IMR-90 (cell line): ENCODE results near the gene LARP4B. TPM values are rescaled to one million over a fixed set of nuclear protein-coding genes. Genes with fewer than 3 reads are reported as not detected.

Source experiments
- ATAC-seq: fragments of 200-7000 bp; cut with Tn5 transposase; 2 replicates; pipeline ENCODE4 v1.9.1; 2020; ENCODE audit warnings: low read depth, mild to moderate bottlenecking, moderate library complexity
- BruUV-seq: library from RNA; stranded (reverse); fragments of 400-500 nt; replicated peaks from 2 replicates; lab custom pipeline; 2021; lab: Mats Ljungman, UMichigan
- CTCF ChIA-PET: fragments of 300-600 bp; formaldehyde crosslinking; extraction: SDS; loops from one replicate; lab custom pipeline; 2021; ENCODE audit warnings: antibody characterized with exemption; lab: Yijun Ruan, JAX
- POLR2A ChIA-PET: fragments of 300-600 bp; sonication (Branson Sonifier 250); formaldehyde crosslinking; loops from one replicate; lab custom pipeline; 2022; ENCODE audit warnings: antibody characterized with exemption; ENCODE audit not compliant: unreplicated experiment; lab: Charles Lee
- DNase-seq: peaks from one replicate; pipeline ENCODE4 v3.0.0; 2013
- H2AFZ ChIP-seq: replicated peaks from 2 replicates; pipeline ENCODE3; 2013; ENCODE audit warnings: low read length, mild to moderate bottlenecking; ENCODE audit not compliant: poor library complexity
- H2AK5ac ChIP-seq: 2 replicates; pipeline ENCODE4 v1.6.1; 2013; ENCODE audit warnings: low read depth, low read length, inconsistent platforms
- H2AK9ac ChIP-seq: replicated peaks from 2 replicates; pipeline ENCODE3; 2013; ENCODE audit warnings: mild to moderate bottlenecking, low read depth, low read length, moderate library complexity; ENCODE audit not compliant: poor library complexity
- H2BK120ac ChIP-seq: 2 replicates; pipeline ENCODE4 v1.6.1; 2013; ENCODE audit warnings: low read depth, low read length, inconsistent platforms
- H2BK15ac ChIP-seq: 3 replicates; pipeline ENCODE4 v1.6.1; 2013; ENCODE audit warnings: low read depth, low read length, inconsistent platforms
- H2BK20ac ChIP-seq: 2 replicates; pipeline ENCODE4 v1.6.1; 2013; ENCODE audit warnings: low read depth, mild to moderate bottlenecking, inconsistent platforms, low read length, moderate library complexity
- H2BK5ac ChIP-seq: 2 replicates; pipeline ENCODE4 v1.6.1; 2013; ENCODE audit warnings: mild to moderate bottlenecking, low read depth, low read length, inconsistent platforms; ENCODE audit not compliant: poor library complexity, severe bottlenecking
- H3K14ac ChIP-seq: replicated peaks from 2 replicates; pipeline ENCODE4 v1.6.1; 2013; ENCODE audit warnings: low read depth, low read length, inconsistent platforms
- H3K18ac ChIP-seq: 2 replicates; pipeline ENCODE4 v1.6.1; 2013; ENCODE audit warnings: low read depth, low read length, control low read depth
- H3K23ac ChIP-seq: 2 replicates; pipeline ENCODE4 v1.6.1; 2013; ENCODE audit warnings: low read depth, low read length, inconsistent platforms
- H3K27ac ChIP-seq: 2 replicates; pipeline ENCODE4 v1.5.1; 2013; ENCODE audit warnings: mild to moderate bottlenecking, control low read depth, low read length; ENCODE audit not compliant: insufficient read depth
- H3K27me3 ChIP-seq: 2 replicates; pipeline ENCODE4 v1.6.1; 2013; ENCODE audit warnings: low read length; ENCODE audit not compliant: control insufficient read depth, insufficient read depth
- H3K36me3 ChIP-seq: 2 replicates; pipeline ENCODE4 v1.6.1; 2013; ENCODE audit warnings: low read length, mixed read lengths; ENCODE audit not compliant: control insufficient read depth, insufficient read depth
- H3K4ac ChIP-seq: 2 replicates; pipeline ENCODE4 v1.6.1; 2013; ENCODE audit warnings: low read depth, low read length, inconsistent platforms
- H3K4me1 ChIP-seq: 2 replicates; pipeline ENCODE4 v1.6.1; 2013; ENCODE audit warnings: low read length, mixed read lengths; ENCODE audit not compliant: control insufficient read depth, insufficient read depth
- H3K4me2 ChIP-seq: 2 replicates; pipeline ENCODE4 v1.6.1; 2013; ENCODE audit warnings: low read depth, mild to moderate bottlenecking, control low read depth, low read length, moderate library complexity
- H3K4me3 ChIP-seq: 2 replicates; pipeline ENCODE4 v1.5.1; 2013; ENCODE audit warnings: low read depth, mild to moderate bottlenecking, control low read depth, low read length, moderate library complexity; ENCODE audit not compliant: insufficient read depth
- H3K56ac ChIP-seq: 2 replicates; pipeline ENCODE4 v1.6.1; 2013; ENCODE audit warnings: low read length, inconsistent platforms; ENCODE audit not compliant: insufficient read depth; ENCODE audit errors: extremely low read depth
- H3K79me1 ChIP-seq, 2 experiments: 2 replicates each; pipeline ENCODE4 v1.6.1; 2013; ENCODE audit warnings: low read length in 2 of 2, inconsistent platforms in 1 of 2, low read depth in 1 of 2
- H3K9ac ChIP-seq: 2 replicates; pipeline ENCODE4 v1.6.1; 2013; ENCODE audit warnings: low read depth, low read length, control low read depth
- H3K9me1 ChIP-seq: 2 replicates; pipeline ENCODE4 v1.6.1; 2013; ENCODE audit warnings: low read length, inconsistent platforms; ENCODE audit not compliant: insufficient read depth
- H3K9me3 ChIP-seq: 2 replicates; pipeline ENCODE4 v1.6.1; 2013; ENCODE audit warnings: low read length; ENCODE audit not compliant: control insufficient read depth, insufficient read depth
- H4K20me1 ChIP-seq: 2 replicates; pipeline ENCODE4 v1.6.1; 2013; ENCODE audit warnings: low read length, inconsistent platforms; ENCODE audit not compliant: insufficient read depth
- H4K5ac ChIP-seq: 2 replicates; pipeline ENCODE4 v1.6.1; 2013; ENCODE audit warnings: mild to moderate bottlenecking, low read depth, low read length, control low read depth
- H4K8ac ChIP-seq, 2 experiments: 2 replicates each; pipeline ENCODE4 v1.6.1; 2013; ENCODE audit warnings: low read depth in 2 of 2, low read length in 2 of 2, control low read depth in 1 of 2, inconsistent platforms in 1 of 2
- H4K91ac ChIP-seq: 2 replicates; pipeline ENCODE4 v1.6.1; 2013; ENCODE audit warnings: low read depth, low read length, inconsistent platforms; ENCODE audit not compliant: insufficient read depth
- CEBPB ChIP-seq: IDR thresholded peaks from 2 replicates; pipeline ENCODE4 v1.6.1; 2012; ENCODE audit warnings: low read depth, low read length, improper control_type of control experiment
- CHD1 ChIP-seq: IDR thresholded peaks from 2 replicates; pipeline ENCODE4 v1.6.1; 2012; ENCODE audit warnings: low read depth, low read length, improper control_type of control experiment
- CTCF ChIP-seq: conservative IDR thresholded peaks from 2 replicates; pipeline ENCODE4 v1.5.1; 2012; ENCODE audit warnings: mild to moderate bottlenecking, low read depth, low read length, improper control_type of control experiment
- FOS ChIP-seq: fragments of 150-350 bp; IDR thresholded peaks from 2 replicates; pipeline ENCODE4 v1.6.1; 2016; ENCODE audit warnings: low read depth, low read length
- MAFK ChIP-seq: IDR thresholded peaks from 2 replicates; pipeline ENCODE4 v1.6.1; 2012; ENCODE audit warnings: low read depth, low read length, improper control_type of control experiment
- MAZ ChIP-seq: IDR thresholded peaks from 2 replicates; pipeline ENCODE4 v1.6.1; 2012; ENCODE audit warnings: low read depth, mild to moderate bottlenecking, low read length, improper control_type of control experiment, moderate library complexity, borderline replicate concordance
- POLR2A ChIP-seq: IDR thresholded peaks from 2 replicates; pipeline ENCODE4 v1.6.1; 2012; ENCODE audit warnings: mild to moderate bottlenecking, low read depth, low read length
- RCOR1 ChIP-seq: IDR thresholded peaks from 2 replicates; pipeline ENCODE4 v1.6.1; 2012; ENCODE audit warnings: mild to moderate bottlenecking, low read length, improper control_type of control experiment; ENCODE audit not compliant: insufficient replicate concordance
- RFX5 ChIP-seq: IDR thresholded peaks from 2 replicates; pipeline ENCODE4 v1.8.0; 2012; ENCODE audit warnings: low read depth, mild to moderate bottlenecking, low read length, moderate library complexity
- SMC3 ChIP-seq: fragments of 150-350 bp; IDR thresholded peaks from 2 replicates; pipeline ENCODE4 v1.6.1; 2016; ENCODE audit warnings: low read depth, mild to moderate bottlenecking, antibody characterized with exemption, low read length, moderate library complexity
- WGBS, 2 experiments: methylation state at CpG; one replicate each; pipeline versions ENCODE4 v1.1.5 to v1.1.7; 2013; ENCODE audit warnings: missing lambda C conversion rate in 2 of 2; ENCODE audit not compliant: insufficient read length in 1 of 2; ENCODE audit errors: extremely low coverage in 2 of 2; 5-methylcytosine and 5-hydroxymethylcytosine counted together
- dilution Hi-C: fragments of 300-500 bp; cut with HindIII; formaldehyde crosslinking; loops from one replicate; pipeline ENCODE4 v1.14.3; 2018; ENCODE audit warnings: low sequenced_read_pairs; ENCODE audit not compliant: unreplicated experiment
- in situ Hi-C: fragments of 300-500 bp; cut with MboI; formaldehyde crosslinking; loops from 3 replicates; pipeline ENCODE4 v1.14.3; 2019; ENCODE audit warnings: low sequenced_read_pairs, inconsistent platforms, mixed read lengths
- intact Hi-C: fragments of 100-400 bp; cut with micrococcal nuclease; formaldehyde crosslinking; loops from 2 replicates; pipeline ENCODE4 v1.10.0; 2022
- polyA plus RNA-seq, 3 experiments: library from polyadenylated mRNA; depleted of rRNA; stranded (reverse); fragments of >200 nt; gene quantifications; 2 replicates each; pipeline ENCODE4 v1.2.3, GENCODE V29; 2012; ENCODE audit warnings: low replicate concordance in 1 of 3
- total RNA-seq: library from RNA; depleted of rRNA; stranded (reverse); fragments of >200 nt; gene quantifications from 2 replicates; pipeline ENCODE4 v1.2.3, GENCODE V29; 2012
- TF ChIP-seq, protein P1 (sequence below): fragments of 150-350 bp; IDR thresholded peaks from 2 replicates; pipeline ENCODE4 v1.6.1; 2016; ENCODE audit warnings: low read depth, mild to moderate bottlenecking, low read length, moderate library complexity, borderline replicate concordance
- TF ChIP-seq, protein P2 (sequence below): fragments of 150-350 bp; IDR thresholded peaks from 2 replicates; pipeline ENCODE4 v1.6.1; 2017; ENCODE audit warnings: mild to moderate bottlenecking, antibody characterized with exemption, low read length, low read depth

The LARP4B gene
- total and polyA plus RNA-seq, 2 of the 4 experiments (the other 2 are of a cell fraction) = 24.3 to 25.5 TPM

DNA sequence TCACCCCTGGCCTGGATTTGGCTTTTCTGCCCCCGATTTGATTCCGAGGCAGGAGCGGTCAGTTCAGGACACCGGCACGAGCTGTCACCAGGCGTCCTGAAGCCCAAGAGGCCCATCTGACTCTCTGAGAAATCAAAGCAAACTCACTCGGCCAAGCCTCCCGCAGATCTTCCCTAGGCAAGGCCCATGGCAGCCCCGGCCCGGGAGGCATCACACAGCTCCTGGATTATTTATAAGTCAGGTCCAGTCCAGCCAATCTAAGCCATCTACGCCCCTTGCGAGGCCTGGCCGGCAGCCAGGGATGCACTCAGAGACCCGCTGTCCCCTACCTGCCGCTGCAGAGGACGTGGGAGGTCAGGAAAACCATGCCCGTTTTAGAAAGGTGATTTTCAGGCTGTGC lies 154.7 kb downstream of the LARP4B start:
- WGBS, 2 experiments = 86% methylated on average over 12 of the region's 17 CpGs; no CpG with 5 or more reads in 1 of the 2 experiments
- intact Hi-C loops = no loop called here

More for the DNA sequence above, 154.7 kb downstream of the LARP4B start:
- no peak overlapping the region for H2AK9ac ChIP-seq
- H2AFZ ChIP-seq = no peak overlapping the region
- no peak overlapping the region for H2BK20ac ChIP-seq
- TF ChIP-seq CTCF = no peak
- TF ChIP-seq CHD1 = no peak
- TF ChIP-seq, protein P1, sequence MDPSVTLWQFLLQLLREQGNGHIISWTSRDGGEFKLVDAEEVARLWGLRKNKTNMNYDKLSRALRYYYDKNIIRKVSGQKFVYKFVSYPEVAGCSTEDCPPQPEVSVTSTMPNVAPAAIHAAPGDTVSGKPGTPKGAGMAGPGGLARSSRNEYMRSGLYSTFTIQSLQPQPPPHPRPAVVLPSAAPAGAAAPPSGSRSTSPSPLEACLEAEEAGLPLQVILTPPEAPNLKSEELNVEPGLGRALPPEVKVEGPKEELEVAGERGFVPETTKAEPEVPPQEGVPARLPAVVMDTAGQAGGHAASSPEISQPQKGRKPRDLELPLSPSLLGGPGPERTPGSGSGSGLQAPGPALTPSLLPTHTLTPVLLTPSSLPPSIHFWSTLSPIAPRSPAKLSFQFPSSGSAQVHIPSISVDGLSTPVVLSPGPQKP = no peak
- TF ChIP-seq SMC3 = no peak
- TF ChIP-seq MAFK = no peak
- TF ChIP-seq POLR2A = no peak
- TF ChIP-seq, protein P2, sequence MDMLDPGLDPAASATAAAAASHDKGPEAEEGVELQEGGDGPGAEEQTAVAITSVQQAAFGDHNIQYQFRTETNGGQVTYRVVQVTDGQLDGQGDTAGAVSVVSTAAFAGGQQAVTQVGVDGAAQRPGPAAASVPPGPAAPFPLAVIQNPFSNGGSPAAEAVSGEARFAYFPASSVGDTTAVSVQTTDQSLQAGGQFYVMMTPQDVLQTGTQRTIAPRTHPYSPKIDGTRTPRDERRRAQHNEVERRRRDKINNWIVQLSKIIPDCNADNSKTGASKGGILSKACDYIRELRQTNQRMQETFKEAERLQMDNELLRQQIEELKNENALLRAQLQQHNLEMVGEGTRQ = no peak
- no peak for TF ChIP-seq RCOR1
- no peak for TF ChIP-seq FOS
- no peak for TF ChIP-seq MAZ
- TF ChIP-seq RFX5 = no peak
- no peak for TF ChIP-seq CEBPB
- dilution Hi-C loops (no loop called here), in situ Hi-C loops (no loop called here)
- H3K56ac ChIP-seq = no peak overlapping the region
- H3K4ac ChIP-seq = no peak overlapping the region
- no peaks in the 10 kb centered on the region for H4K20me1 ChIP-seq
- no peaks in the 10 kb centered on the region for H3K36me3 ChIP-seq
- H3K18ac ChIP-seq = no peak overlapping the region
- H2BK15ac ChIP-seq = no peak overlapping the region
- peaks cover 5% of the 10 kb centered on the region; the same call in 1 of the 2 replicates for H3K27me3 ChIP-seq
- no peak overlapping the region for H2BK5ac ChIP-seq
- no peak overlapping the region for H3K27ac ChIP-seq
- H3K9me1 ChIP-seq = no peaks in the 10 kb centered on the region
- H4K8ac ChIP-seq = no peak overlapping the region
- H3K14ac ChIP-seq = no peak overlapping the region
- H3K79me1 ChIP-seq = no peaks in the 10 kb centered on the region
- no peak overlapping the region for H3K4me2 ChIP-seq
- H3K9ac ChIP-seq = no peak overlapping the region
- H2BK120ac ChIP-seq = no peak overlapping the region
- H2AK5ac ChIP-seq = no peak overlapping the region
- H4K91ac ChIP-seq = no peak overlapping the region
- H3K4me1 ChIP-seq = peaks cover 2% of the 10 kb centered on the region
- no peaks in the 10 kb centered on the region for H3K9me3 ChIP-seq
- ATAC-seq = no peak
- no peak overlapping the region for H3K4me3 ChIP-seq
- DNase-seq = no peak
- CTCF ChIA-PET = no interaction called here
- no peak overlapping the region for H3K23ac ChIP-seq
- BruUV-seq = no TSS peak
- POLR2A ChIA-PET = interaction anchor here (0.6 kb wide), 1 partner anchor 16 kb away, joined by 6 read pairs; no protein-coding TSS in a partner anchor
- H4K5ac ChIP-seq = no peak overlapping the region
